Left hindlimb (tissue), 1 donor: Measurements from ENCODE around the gene EXD3.
A peak's percentile ranks its signal among the peaks of the same experiment; 100 is the strongest.
"Not testable (repeated sequence)": the region's sequence is repeated elsewhere in the genome, so short reads cannot be mapped to it uniquely, and the experiment has no call there.

Source experiments
- DNase-seq: peaks from one replicate; pipeline ENCODE4 v3.0.0-alpha.2; 2018

Gene EXD3, protein sequence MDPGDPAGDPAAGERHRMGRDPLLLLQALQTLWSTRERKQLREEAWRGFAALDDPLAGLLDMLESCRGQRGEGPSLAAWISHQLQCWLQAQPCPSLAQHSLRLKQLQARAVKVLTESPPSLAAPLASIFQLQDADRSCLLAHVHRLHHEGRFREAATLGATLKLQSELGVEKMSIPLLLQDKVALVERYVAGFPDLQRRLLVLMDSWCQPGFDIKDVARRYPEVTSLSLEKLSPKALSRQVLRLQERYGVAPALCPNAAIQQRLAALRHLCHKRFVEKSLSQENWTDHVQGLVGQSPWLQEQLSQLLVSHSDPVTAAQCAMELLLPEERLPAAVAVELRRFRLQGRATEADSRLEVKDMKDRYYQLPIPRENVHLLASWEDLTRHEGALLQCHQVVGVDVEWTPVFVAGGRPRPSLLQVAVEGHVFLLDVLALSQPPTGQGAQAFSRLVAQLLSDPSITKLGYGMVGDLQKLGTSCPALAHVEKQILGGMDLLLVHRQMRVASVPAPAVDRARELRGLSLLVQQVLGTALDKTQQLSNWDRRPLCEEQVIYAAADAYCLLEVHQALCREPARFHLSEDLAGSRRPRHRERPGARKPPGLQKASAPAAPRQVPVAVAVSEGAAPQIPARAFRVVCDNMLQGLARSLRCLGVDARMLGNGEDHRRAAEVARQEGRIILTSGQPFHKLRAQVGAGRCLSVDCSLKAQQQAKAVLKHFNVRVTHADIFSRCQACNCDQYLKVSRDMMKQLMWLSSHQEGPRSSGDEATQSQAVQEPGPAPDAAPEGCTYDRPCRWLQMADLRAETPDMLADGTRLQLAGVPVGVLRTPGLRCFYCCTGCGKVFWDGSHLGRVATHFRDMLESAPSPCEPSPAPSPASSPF

DNA sequence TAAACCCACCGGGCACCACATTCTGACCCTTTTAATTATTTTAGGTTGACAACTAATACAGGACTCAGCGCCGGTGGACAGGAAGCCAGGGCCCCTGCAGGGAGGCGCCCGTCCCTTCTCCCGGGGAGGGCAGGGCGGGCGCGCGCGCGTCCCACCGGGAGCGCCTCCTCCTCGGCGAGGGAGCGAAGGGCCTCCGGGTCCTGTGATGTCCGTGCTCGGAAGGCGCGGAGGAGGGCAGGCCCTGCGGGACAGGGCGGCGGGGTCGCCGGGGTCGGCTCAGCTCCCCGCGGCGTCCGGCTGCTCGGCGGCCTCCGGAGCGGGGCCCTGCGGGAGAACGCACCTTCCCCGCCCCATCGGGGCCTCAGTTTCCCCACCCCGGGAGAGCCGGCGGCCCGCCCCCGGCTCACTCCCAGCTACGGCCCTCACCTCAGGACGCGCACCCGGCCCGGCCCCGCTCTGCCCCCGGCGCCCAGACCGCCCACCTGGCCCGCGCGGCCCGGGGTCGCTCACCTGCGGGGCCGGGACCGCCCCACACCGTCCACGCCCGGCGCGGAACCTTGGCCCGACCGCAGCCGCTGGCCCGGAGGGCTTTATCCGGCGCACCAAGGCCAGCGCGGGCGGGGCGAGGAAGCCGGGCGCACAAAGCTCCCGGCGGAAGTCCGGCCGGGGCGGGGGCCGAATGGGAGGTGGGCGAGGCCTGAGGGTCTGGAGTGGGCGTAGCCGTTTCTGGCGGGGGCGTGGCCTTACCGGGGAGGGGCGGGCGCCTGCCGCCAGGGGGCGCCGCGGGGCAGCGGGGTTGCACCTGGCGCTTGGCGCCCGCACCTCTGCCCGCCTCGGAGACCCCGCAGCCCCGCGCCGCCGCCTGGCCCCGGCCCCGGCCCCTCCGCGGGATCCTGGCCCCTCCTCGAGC is at the start of gene EXD3, which contains the start of gene NOXA1:
EXD3 (minus strand) TSS at position 559 of the 910 bp plus-strand sequence. CDS start 27,805 bp downstream, outside the sequence.
NOXA1 (plus strand) TSS at position 790 of the 910 bp plus-strand sequence. CDS start 137 bp downstream, outside the sequence.
- DNase-seq, result peak; percentile 92

DNA sequence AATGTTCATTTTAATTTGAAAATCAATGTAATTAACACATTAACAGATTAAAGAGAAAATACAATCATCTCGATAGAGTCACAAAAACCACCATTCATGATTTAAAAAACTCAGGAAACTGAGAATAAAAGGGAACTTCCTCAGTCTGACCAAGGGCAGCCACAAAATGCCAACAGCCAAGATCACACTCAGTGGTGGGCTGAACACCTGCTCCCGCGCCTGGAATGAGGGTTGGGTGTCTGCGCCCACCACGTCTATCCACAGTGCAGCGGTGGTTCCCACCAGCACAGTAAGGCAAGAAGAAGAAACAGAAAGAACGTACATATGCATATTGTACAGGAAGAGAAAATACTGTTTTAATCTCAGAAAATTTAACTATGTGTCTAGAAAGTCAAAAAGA is 47.8 kb upstream of the EXD3 start:
- no peak for DNase-seq

DNA sequence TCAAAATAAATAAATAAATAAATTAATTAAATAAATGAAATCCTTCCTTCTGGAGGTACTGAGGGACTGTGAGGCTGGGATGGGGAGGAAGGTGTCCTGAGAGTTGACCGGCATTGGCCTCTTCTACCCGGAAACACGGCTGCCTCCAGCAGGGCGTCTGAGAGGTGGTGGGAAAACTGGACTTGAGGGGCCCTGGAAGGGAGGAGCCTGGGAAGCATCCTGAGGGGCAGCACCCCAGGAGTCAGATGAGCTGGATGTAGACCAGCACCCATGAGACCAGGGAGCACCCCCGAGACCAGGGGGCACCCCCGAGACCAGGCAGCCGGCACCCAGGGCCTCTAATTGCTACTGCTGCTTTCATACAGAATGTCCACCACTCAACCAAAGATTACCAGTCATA is 44.9 kb upstream of the EXD3 start:
- no peak for DNase-seq

DNA sequence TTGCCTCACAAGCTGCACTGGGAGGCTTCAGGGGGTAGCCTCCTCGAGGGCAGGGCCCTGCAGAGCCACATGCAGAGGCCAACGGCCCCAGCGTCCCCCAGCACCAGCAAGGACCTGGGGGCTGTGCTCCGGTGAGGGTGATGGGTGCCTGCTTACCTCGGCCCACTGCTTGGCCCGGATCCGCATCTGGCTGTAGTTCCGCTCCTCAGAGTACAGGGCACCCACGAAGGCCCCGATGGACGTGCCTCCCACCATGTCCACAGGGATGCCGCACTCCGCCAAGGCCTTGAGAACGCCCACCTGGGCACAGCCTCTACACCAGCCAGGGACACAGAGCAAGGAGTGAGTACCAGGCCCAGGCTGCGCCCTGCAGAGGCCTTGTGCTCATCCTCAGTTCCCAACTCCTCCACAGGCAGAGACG is 44.2 kb upstream of the EXD3 start:
- no peak for DNase-seq

DNA sequence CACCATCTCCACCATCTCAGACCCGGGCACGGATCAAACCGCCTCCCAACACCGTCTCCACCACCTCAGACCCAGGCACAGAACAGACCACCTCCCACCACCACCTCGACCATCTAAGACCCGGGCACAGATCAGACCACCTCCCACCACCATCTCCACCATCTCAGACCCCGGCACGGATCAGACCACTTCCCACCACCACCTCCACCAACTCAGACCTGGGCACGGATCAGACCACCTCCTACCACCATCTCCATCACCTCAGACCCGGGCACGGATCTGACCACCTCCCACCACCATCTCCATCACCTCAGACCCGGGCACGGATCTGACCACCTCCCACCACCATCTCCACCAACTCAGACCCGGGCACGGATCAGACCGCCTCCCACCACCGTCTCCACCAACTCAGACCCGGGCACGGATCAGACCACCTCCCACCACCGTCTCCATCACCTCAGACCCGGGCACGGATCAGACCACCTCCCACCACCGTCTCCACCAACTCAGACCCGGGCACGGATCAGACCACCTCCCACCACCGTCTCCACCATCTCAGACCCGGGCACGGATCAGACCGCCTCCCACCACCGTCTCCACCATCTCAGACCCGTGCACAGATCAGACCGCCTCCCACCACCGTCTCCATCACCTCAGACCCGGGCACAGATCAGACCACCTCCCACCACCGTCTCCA is 43.6 kb upstream of the EXD3 start:
- not testable (repeated sequence) for DNase-seq

DNA sequence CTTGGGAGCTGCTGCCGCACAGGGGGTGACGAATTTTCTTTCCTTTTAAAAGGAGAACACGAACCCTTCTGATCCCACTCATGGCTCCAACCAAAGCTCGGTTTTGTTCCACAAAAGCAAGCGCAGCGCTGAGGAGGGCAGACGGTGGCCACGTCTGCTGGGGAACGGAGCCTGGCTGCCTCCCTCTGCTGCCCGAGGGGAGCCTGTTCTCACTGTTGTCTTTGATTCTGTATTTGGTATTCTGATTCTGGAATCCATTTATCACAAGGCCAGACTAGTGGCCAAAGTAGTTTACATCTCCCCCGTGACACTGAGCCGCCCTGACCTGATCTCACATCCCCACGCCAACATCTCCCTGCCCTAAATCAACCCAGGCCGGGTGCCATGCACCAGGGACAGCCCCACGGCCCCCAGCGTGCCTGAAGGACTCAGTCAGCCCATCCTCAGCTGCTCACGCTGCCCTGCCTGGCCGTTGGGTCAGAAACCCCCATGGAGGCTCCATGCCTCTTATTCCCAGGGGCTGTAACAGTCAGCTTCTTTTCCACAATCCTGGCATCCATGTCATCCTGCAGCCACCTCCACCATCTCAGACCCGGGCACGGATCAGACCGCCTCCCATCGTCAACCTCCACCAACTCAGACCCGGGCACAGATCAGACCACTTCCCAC is 42.9 kb upstream of the EXD3 start:
- DNase-seq, result no peak

DNA sequence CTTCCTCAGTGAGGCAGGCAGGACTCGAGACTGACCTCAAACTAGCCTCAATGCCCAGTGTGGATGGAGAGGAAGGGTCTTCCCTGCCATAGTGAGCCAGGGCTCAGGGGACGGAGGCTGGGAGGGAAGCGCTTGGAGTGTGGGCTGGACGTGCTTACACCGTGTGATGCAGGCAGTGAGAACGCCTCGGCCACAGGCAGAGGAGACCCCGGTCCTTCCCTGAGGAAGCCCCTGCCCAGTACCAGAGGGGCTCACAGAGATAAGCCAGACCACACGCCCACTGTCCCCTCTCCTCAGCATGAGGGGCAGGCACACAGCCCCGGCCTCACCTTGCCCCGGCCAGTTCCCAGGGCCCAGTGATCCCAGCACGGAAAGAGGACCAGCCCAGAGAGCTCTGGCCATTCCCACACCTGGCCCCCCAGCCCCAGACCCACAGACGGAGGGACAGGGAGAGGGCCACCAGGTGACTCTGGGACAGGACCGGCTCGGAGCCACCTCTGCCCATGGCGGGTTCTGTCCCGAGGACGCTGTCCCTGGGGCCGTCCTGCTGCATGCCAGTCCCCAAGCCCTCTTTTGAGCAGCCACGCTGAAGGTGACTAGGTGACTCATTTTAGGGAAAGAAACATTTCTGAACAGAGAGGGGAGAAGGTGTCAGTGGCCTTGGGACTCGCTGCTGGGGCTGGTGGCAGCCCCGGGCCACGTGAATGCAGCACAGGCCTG is 42.2 kb upstream of the EXD3 start:
- DNase-seq, result peak; percentile 23

DNA sequence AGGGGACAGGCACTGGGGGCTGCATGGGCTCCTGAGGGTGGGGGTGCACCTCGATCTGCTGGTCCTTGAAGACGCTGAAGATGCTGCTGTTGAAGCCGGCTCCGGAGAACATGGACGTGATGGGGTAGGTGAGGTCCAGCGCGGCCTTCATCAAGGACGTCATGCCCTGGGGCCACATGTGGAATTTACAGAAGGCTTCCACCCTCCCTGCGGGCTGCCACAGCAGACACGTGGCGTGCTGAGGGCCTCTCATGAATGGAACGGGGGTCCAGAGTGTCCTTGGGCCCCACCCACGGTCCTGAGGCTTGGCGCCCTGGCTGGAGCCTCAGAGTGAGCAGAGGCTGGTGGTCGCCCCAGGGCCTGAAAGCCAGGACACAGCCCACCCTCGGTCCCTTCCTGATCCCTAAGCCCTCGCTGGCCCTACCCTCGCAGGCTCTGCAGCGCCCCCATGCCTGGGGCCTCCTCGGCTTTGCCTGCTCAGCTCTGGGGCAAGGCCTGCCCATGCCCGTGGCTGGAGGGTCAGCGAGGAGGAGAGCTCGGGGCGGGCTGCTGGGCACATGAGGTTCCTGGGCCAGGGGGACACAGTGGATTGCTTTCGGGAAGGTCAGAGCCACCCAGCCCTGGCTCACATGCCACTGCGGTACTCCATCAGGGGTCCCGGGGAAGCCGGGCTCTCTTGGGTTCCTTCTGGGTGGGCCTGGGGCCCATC is 41.5 kb upstream of the EXD3 start:
- DNase-seq, result no peak

DNA sequence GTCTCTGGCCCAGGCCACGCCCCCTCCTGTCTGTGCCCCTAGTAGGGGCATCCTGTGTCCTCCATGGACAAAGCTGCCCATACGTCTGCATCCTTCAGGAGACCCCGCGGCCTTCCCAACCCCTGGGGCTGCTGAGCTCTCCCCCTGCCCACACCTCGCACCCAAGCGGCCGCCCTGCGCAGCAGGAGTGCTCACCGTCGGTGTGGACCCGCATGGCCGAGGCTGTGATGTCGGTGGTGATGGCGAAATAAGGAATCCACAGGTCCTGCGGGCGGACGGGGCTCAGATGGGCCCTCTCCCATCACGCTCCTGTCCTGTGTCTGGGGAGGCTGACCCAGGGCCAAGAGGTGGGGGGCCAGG is 40.9 kb upstream of the EXD3 start:
- no peak for DNase-seq

DNA sequence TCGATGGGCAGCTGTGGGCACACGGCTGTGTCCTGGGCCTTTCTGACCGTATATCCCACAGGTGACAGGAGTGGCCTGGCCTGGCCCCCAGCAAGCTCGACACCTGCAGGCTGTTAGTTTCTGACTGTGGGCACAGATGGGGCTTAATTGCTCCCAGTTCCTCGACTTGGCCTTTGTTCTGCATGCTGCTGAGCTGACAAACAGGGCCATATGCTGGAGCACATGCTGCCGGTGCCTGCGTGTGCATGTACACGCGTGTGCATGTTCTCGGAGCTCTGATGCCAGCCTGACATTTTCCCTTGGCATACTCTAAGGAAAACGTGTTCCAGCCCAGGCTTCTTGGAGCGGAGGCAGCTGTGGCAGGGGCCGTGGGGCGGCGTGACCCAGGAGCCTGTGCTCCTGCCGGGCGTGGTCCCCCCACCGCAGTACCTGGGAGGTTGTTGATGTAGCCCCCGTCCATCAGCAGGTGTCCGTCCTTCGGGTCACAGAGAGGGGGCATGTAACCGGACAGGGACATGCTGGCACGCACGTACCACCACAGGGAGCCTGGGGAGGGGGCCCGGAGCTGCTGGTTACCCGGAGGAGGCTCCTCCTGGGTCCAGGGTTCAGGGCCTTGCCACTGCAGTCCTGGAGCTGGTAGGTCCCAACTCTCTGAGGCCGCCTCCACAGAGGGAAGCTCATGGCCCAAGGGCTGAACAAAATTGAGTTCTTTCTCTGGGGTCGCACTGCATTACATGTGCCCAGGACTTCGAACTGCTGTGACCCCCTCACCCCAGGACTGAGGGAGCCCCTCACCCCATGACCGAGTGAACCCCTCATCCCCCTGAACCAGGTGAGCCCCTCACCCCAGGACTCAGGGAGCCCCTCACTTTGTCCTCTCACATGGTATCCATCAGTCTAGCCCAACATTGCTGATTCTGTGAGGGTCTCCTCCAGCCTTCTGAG is 40.3 kb upstream of the EXD3 start:
- no peak for DNase-seq

DNA sequence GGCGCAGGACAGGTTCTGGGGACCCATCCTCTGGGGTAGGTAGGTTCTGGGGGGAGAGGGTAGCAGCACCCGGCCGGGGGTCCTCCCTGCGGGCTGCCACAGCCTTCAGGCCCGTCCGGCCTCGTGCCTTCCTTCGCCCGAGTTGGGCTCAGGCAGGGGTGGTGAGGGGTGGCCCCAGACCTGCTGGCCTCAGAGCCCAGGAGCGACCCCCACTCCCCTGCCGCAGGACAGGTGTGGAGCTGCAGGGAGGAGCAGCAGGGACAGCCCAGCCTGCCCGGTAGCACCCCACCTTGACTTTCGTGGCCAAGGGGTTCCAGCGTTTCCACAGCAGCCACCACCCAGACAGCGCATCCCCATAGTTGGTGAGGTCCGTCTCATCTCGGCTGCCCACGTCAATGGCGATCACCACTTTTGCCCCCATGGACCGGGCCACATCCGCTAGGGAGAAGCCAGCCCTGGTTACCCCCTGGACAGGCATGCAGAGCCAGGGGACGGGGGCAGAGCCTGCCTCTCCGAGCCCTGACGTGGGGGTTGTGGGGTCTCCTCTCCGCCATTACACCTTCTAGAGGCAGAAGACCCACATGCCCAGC is 39.5 kb upstream of the EXD3 start:
- DNase-seq, result no peak

DNA sequence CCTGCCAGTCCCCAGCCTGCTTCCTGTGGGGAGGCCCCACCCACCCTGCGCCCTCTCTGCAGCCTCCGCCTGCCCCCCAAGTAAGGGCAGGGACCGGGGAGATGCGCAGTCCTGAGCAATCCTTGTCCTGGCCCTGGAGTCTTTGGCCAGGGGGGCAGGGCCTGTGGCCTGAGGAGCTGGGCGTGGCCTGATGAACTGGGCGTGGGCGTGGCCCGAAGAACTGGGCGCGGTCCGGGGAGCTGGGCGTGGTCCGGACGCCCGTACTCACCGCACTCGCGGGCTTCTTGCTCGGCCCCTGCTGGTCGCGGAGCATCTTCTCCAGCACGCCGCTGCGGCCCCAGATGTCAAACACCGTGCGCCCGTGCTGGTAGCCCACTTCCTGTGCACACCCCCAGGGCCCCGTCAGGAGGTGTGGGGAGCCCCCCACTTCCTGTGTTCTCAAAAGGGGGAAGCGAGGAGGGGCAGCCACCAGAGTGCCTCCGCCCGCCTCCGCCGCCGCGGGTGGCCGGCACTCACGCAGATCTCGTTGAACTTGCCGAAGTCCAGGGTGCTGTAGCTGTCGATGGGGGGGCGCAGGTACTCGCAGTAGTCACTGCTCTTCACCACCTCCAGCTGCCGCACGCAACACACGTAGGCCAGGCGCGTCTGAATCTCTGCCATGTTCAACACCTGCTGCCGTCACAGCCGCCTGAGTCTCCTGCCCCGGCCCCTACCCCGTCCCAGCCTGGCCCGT is 38.9 kb upstream of the EXD3 start:
- DNase-seq, result peak; percentile 40

DNA sequence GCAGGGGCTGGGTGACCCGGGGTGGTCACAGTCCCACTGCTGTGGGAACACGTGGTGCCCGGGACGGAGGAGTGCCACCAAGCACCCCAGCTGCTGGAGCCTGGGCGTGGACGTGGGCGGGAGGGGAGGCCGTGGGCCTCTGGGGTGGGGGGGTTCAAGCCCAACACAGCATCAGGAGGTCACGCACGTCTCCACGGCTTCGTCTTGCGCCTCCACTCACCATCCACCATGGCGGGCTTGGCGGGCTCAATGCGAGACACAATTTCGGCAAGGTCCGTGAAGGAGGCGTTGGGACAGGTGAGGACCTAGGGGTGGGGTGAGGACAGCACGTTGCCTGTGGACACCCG is 38.3 kb upstream of the EXD3 start:
- no peak for DNase-seq

DNA sequence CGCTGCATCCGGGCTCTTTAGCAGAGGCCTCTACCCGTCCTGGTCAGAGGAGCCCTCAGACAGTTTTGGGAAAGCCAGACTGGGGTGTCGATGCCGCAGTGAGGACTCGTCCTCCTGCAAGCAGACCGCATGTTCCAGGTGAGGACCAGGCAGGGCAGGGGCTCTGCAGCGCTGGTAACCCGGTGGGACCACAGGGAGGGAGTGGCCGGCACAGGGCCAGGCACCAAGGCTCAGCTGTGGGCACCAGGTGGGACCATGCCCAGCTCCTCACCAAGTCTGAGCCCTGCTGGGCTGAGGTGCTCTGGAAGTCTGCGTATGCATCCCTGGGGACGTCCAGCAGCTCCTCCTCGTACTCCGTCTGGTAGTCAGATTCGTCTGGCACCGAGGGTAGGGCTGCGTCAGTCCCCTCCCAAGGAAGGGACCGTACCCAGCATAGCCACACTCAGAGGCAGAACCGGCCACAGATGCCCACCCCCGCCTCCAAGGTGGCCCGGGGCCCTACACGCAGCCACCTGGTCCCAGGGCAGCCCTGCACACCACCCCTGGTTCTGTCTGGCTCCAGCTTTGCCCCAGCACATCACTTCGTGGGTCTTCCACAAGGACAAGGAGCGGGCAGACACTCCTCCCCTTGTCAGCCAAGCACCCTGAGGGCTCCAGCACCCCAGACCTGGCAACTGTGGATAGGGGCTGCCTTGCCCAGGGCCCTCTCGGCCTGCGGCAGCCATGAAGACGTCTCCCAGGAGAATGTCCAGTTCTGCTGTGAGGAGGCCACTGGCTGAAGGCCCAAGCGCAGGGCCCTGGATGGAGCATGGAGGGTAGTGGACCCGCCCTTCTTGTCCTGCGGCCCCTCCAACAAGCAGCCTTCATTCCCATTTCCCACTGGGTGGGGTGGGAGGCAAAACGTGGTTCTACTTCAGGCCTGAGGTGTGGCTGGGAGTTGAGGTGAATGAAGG is 37.7 kb upstream of the EXD3 start:
- peak; percentile 39 for DNase-seq

DNA sequence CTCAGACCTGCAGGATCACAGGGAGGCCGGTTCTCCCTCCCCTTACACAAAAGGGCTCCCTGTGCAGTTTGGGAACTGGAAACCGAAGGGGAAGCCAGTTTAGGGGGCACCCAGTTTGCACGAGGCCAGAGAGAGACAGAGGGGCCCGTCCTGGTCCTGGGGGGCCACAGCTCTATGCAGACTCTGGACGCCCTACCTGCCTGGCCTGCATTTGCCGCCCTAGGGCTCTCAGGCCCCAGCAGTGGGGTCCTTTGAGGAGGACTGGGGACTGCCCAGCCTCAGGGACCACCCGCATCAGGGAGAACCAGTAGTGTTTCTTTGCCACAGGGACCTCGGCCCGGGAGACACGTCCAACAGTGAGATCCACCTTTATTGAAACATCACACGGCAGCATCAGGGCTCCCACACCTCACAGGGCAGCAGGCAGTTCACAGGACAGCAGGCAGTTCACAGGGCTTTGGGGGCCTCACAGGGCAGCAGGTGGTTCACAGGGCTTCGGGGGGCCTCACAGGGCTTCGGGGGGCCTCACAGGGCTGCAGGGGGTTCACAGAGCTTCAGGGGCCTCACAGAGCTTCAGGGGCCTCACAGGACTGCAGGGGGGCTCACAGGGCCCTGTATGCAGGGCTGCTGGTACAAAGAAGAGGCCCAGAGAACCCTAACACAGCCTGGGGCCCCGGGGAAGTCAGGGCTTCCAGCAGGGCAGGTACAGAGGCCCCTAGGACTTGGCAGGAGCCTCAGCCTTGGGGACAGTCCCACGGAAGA is 36.8 kb upstream of the EXD3 start:
- DNase-seq, result no peak

DNA sequence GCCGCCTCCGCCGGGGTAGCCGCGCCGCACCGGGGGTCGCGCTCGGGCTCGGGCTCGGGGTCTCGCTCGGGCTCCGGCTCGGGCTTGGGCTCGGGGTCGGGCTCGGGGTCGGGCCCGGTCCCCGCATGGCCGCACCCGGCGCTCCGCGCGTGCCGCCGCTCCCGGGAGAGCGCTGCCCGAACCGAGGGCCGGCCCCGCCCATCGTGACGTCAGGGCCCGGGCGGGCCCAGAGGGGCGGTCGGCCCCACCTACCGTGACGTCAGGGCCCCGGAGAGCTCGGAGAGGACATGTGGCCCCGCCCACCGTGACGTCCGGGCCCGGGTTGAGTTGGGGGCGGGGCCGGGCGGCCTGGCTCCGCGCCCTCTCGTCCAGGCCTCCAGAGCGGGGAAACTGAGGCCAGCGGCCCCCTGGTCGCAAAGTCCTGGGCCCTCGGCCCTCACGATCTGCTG is 36.2 kb upstream of the EXD3 start, which contains the start of gene NSMF:
NSMF (minus strand) TSS at position 183 of the 449 bp plus-strand sequence. CDS start 232 bp downstream, outside the sequence.
- peak; percentile 93 for DNase-seq
